ENCODE measurements around the gene GPR39. TPM values are rescaled to one million over a fixed set of nuclear protein-coding genes. Genes with fewer than 3 reads are reported as not detected.
A peak's percentile ranks its signal among the peaks of the same experiment; 100 is the strongest.

GPR39 gene
- total RNA-seq, 1 experiment from 2014 or later: 9.0 TPM

GRCh38 chr2:132415256-132415914 is 1.2 kb upstream of the GPR39 start:
- in situ Hi-C loops (cut with HindIII; ENCODE audit: low pct_unique_long_range_greater_than_20kb, low sequenced_read_pairs) (no loop called here), intact Hi-C loops (cut with micrococcal nuclease; ENCODE audit: unreplicated experiment) (loop anchor here (10.0 kb wide), 1 partner anchor 141 kb away; no protein-coding TSS in a partner anchor)
- H3K27ac ChIP-seq (ENCODE audit: low read length): peak overlapping the region; percentile 75
- H3K4me1 ChIP-seq (ENCODE audit: control insufficient read depth, insufficient read depth, low read length): peaks cover 33% of the 10 kb centered on the region
- ATAC-seq (peak; percentile 17), DNase-seq (ENCODE audit: low read depth, low spot score) (no peak)
- ChIA-PET POLR2A (no interaction called here), CTCF (interaction anchor here (1.4 kb wide), 1 partner anchor 67 kb away, joined by 3 read pairs; no protein-coding TSS in a partner anchor)
- H3K4me3 ChIP-seq (ENCODE audit: low read depth in 2 of 2, low read length in 2 of 2): peak overlapping the region; percentile 57 to 79
- TF ChIP-seq TCF7L2 (IDR thresholded peaks at IDR 0.05; ENCODE audit: low read depth, low read length) (no peak), SIN3A (IDR thresholded peaks at IDR 0.05; ENCODE audit: borderline replicate concordance, insufficient read depth, low read depth, low read length) (no peak), REST (IDR thresholded peaks at IDR 0.05; ENCODE audit: insufficient read depth in 1 of 2, low read depth in 2 of 2, low read length in 1 of 2) (no peak), POLR2AphosphoS5 (IDR thresholded peaks at IDR 0.05; ENCODE audit: low read depth, low read length) (no peak)
- TF ChIP-seq, protein P1, sequence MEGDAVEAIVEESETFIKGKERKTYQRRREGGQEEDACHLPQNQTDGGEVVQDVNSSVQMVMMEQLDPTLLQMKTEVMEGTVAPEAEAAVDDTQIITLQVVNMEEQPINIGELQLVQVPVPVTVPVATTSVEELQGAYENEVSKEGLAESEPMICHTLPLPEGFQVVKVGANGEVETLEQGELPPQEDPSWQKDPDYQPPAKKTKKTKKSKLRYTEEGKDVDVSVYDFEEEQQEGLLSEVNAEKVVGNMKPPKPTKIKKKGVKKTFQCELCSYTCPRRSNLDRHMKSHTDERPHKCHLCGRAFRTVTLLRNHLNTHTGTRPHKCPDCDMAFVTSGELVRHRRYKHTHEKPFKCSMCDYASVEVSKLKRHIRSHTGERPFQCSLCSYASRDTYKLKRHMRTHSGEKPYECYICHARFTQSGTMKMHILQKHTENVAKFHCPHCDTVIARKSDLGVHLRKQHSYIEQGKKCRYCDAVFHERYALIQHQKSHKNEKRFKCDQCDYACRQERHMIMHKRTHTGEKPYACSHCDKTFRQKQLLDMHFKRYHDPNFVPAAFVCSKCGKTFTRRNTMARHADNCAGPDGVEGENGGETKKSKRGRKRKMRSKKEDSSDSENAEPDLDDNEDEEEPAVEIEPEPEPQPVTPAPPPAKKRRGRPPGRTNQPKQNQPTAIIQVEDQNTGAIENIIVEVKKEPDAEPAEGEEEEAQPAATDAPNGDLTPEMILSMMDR (IDR thresholded peaks at IDR 0.05): no peak
- no peaks in the 10 kb centered on the region for H3K27me3 ChIP-seq (ENCODE audit: control insufficient read depth, insufficient read depth, low read length)
- H3K9me3 ChIP-seq (ENCODE audit: control insufficient read depth, insufficient read depth, low read depth, low read length): no peaks in the 10 kb centered on the region
- no TSS peak for BruUV-seq (replicated peaks)
- no peaks in the 10 kb centered on the region for H3K36me3 ChIP-seq (ENCODE audit: control insufficient read depth, insufficient read depth, low read length)

DNA sequence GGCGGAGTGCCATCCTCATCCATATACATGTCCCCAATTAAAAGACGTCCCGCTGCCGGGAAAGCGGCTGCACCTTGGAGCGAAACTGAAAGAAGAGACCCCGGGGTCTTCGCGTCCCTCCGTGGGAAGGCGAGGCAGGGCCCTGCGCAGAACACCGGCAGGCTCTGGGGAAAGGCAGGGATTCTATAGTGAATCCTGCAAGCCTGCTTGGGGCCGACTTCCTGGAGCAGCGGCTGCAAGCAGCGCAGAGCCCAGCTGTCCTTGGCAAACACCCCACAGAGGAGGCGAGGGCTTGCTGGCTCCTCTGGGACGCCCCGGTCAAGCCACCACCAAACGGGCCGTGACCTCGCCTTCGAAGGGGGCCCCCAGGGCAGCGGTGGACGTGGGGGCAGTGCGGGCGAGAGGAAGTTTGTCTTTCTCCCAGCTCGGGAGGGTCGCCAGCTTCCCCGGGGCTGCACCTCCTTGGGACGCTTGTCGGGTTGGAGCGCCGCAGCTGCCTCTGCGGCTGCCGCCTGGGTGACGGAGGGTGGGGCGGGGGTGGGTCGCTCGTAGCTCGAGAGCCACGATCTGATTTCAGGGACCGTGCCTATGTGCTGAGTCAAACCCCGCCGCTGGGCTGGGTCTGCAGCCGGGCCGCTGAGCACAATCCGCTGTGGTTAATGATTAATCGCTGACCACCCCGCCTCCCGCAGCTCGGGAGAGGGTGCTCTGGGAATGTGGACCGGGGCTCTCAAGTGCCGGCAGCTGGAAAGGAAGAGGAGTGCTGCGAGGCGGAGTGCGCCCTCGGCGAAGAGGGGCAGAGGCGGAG is 486 bp upstream of the GPR39 start:
- in situ Hi-C loops (cut with HindIII; ENCODE audit: low pct_unique_long_range_greater_than_20kb, low sequenced_read_pairs): no loop called here
- no peaks in the 10 kb centered on the region for H3K36me3 ChIP-seq (ENCODE audit: control insufficient read depth, insufficient read depth, low read length)
- no peaks in the 10 kb centered on the region for H3K27me3 ChIP-seq (ENCODE audit: control insufficient read depth, insufficient read depth, low read length)
- peak overlapping the region; percentile 57 to 79 for H3K4me3 ChIP-seq (ENCODE audit: low read depth in 2 of 2, low read length in 2 of 2)
- BruUV-seq (replicated peaks): no TSS peak
- POLR2A ChIA-PET: interaction anchor here (0.6 kb wide), 1 partner anchor 734 kb away, joined by 3 read pairs; no protein-coding TSS in a partner anchor
- H3K4me1 ChIP-seq (ENCODE audit: control insufficient read depth, insufficient read depth, low read length): peaks cover 38% of the 10 kb centered on the region
- DNase-seq (ENCODE audit: low read depth, low spot score) (peak; percentile 88), ATAC-seq (peak; percentile 89)
- intact Hi-C loops (cut with micrococcal nuclease; ENCODE audit: unreplicated experiment): loop anchor here (10.0 kb wide), 1 partner anchor 141 kb away; no protein-coding TSS in a partner anchor
- no peak; the same call in 1 of the 2 replicates for TF ChIP-seq TCF7L2 (IDR thresholded peaks at IDR 0.05; ENCODE audit: low read depth, low read length)
- peak; percentile 69; the same call in 1 of the 2 replicates for TF ChIP-seq SIN3A (IDR thresholded peaks at IDR 0.05; ENCODE audit: borderline replicate concordance, insufficient read depth, low read depth, low read length)
- TF ChIP-seq POLR2AphosphoS5 (IDR thresholded peaks at IDR 0.05; ENCODE audit: low read depth, low read length): peak; percentile 59
- 0 out of 4 replicates have a peak, but pooled peaks of 1 of the 2 experiments have one; percentile 7 for TF ChIP-seq REST (IDR thresholded peaks at IDR 0.05; ENCODE audit: insufficient read depth in 1 of 2, low read depth in 2 of 2, low read length in 1 of 2)
- TF ChIP-seq, protein P1 (IDR thresholded peaks at IDR 0.05): no peak
- peak overlapping the region; percentile 75 for H3K27ac ChIP-seq (ENCODE audit: low read length)
- no peaks in the 10 kb centered on the region for H3K9me3 ChIP-seq (ENCODE audit: control insufficient read depth, insufficient read depth, low read depth, low read length)
- CTCF ChIA-PET: interaction anchor here (0.5 to 1.4 kb wide), 3 partner anchors 22 to 930 kb away, joined by 3 to 4 read pairs (median 3); no protein-coding TSS in a partner anchor

Measured in Panc1 (cell line).